GM19468 (cell line): ENCODE measurements around the gene SELP.

ENCODE experiments used
- ATAC-seq: cut with Tn5 transposase; IDR thresholded peaks from one replicate; pipeline ENCODE4 v1.9.1; 2021; ENCODE audit warnings: mild to moderate bottlenecking, moderate library complexity, moderate number of reproducible peaks; ENCODE audit not compliant: unreplicated experiment; ENCODE audit errors: extremely low read depth

The SELP gene

DNA sequence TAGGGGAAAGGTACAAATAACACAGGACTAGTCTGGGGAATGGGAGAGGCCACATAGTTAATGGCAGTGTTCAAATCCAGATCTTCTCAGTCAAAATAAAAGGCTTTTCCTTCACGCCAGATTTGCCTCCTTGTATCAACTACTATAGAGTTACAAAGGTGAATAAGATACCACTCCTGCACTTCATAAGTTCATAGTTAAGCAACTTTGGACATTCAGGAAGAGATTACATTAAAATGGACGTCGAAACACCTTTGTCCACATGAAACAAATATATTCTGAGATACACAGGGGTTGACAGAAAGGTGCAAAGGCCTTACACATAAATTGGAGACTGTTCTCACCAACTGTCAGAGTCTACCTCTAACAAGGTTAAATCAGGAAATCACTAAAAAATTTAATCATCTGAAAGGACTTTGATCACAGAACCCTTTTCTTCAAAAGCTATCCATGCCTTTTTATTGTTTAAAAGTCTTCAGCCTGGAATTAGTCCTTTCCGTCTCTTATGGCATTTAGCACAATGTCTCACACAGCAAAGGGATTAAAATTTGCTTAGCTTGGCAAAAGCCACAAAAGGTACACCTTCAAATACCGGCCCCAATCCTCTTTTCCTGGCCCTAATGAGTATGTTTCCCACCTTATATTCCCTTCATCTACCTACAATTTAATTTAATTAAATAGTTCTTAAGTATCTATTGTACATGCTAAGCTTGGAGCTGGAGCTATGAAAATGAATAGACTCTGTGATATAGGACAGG lies 51.8 kb downstream of the SELP start:
- no peak for ATAC-seq

GRCh38 chr1:169576935-169577331 lies 53.0 kb downstream of the SELP start:
- no peak for ATAC-seq

DNA sequence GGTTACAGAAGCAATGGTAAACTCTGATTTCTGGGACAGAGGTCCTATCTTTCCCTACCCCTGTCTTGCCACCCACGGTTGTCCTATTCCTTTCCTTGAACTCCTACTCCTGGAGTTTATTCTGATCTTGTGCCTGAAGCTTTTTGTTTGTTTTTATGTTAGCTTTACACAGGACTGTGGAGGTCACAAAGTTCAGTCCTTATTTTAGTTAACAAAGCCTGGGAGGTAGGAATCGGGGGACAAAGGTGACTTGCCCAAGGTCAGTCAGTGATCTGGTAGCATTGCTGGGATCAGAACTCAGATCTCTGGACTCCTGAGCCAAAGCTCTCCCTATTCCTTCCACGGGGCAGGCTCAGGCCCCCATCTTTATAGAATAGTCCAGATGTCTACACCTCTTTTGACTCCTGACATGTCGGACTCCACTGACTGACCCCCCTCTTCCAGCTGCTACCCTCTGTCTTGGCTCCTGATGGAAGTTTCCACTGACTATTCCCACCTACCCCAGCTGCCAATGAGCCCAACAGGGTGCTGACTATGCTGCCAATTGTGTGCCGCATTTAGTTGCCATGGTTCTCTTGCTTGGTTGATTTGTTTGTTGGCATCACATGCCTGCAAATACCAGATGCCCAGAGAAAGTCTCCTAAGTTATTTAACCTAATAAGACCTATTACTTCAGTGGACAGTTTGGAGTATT lies 53.5 kb downstream of the SELP start:
- ATAC-seq: no peak

- no peak for ATAC-seq
Observed at GRCh38 chr1:169574336-169574735, 55.6 kb downstream of the SELP start.

GRCh38 chr1:169572187-169572586 lies 57.7 kb downstream of the SELP start:
- no peak for ATAC-seq

GRCh38 chr1:169571450-169571849 lies 58.5 kb downstream of the SELP start:
- no peak for ATAC-seq

DNA sequence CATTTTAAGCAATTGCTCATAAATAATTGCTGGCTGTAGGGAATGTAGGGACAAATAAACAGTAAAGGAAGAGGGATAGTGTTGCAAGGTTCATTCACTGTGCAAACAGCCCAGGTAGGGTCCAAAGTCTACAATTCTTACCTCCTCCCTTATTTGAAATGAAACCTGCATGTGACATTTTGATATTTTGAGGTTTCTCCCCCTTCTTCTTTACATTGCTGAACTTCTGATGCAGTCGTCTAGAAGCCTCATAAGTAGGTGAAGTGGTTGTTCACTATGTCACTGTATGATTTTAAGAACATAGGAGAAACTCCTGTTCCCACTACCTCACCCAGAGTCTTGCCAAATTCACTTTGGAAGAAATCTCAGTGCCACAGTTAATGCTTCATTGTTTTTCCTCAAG lies 59.8 kb downstream of the SELP start:
- ATAC-seq: no peak

- ATAC-seq: no peak
Observed at GRCh38 chr1:169568497-169568896, 61.4 kb downstream of the SELP start.

DNA sequence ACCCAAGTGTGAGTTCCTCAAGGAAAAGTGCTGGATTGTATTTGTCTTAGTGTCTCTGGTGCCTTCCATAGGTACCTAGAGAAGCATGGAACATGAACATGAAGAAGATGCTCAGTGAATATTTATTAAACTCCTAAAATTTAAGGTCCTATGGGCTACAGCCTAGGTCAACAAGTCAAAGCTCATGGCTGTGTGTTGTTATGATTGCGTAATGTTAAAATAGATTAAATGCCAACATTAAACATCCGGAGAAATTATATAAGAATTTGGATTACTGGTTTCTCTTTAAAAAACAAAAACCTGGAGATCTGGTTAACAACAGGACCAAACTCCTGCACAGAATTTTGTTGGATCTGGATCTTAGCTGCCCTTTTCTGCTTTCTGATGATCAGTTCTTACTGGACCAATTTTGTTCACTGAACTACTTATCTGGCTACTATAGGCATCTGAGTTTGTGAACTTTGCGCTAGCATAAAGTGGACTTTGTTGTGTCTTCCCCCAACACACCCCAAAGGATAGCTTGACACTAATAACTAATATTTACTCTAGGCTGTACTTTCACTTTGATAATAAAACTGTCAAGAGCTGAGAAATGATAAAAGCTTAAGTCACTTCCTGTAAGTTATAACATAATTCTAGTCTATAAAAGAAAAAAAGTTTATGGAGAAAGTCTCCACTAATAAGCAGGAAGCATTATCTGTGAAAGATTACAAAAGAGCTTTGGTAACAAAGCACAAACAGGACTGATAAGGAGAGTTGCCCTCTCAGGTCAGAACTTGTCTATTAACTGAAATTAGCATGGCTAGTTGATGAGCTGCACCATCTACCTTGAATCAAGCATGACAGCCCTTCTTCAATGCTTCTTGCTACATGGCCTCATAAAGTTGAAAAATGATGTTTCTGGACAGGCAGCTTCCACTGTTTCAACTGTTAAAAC lies 64.3 kb downstream of the SELP start:
- ATAC-seq: no peak

GRCh38 chr1:169563650-169564049 lies 66.3 kb downstream of the SELP start:
- ATAC-seq: no peak

- no peak for ATAC-seq
Observed at GRCh38 chr1:169563019-169563615, 66.8 kb downstream of the SELP start.

GRCh38 chr1:169561692-169562091 lies 68.2 kb downstream of the SELP start:
- no peak for ATAC-seq

GRCh38 chr1:169557131-169557530 lies 72.8 kb downstream of the SELP start:
- no peak for ATAC-seq

GRCh38 chr1:169550294-169550693 lies 79.6 kb downstream of the SELP start:
- no peak for ATAC-seq

DNA sequence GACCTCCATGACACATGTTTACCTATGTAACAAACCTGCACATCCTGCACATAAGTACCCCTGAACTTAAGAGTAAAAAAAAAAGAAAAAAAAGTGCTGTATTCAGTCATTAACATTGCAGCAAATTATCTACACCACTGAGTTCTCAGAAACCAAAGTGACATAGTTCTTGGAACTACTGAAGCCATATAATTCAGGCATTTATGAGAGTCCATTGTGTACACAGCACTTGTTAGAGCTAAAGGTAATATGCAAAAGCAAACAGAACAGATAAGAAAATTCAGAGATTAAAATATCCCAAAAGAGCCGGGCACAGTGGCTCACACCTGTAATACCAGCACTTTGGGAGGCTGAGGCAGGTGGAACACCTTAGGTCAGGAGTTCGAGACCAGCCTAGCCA lies 81.6 kb downstream of the SELP start:
- no peak for ATAC-seq

GRCh38 chr1:169546087-169546995 lies 83.6 kb downstream of the SELP start:
- ATAC-seq: no peak

GRCh38 chr1:169545472-169545871 lies 84.5 kb downstream of the SELP start:
- no peak for ATAC-seq

DNA sequence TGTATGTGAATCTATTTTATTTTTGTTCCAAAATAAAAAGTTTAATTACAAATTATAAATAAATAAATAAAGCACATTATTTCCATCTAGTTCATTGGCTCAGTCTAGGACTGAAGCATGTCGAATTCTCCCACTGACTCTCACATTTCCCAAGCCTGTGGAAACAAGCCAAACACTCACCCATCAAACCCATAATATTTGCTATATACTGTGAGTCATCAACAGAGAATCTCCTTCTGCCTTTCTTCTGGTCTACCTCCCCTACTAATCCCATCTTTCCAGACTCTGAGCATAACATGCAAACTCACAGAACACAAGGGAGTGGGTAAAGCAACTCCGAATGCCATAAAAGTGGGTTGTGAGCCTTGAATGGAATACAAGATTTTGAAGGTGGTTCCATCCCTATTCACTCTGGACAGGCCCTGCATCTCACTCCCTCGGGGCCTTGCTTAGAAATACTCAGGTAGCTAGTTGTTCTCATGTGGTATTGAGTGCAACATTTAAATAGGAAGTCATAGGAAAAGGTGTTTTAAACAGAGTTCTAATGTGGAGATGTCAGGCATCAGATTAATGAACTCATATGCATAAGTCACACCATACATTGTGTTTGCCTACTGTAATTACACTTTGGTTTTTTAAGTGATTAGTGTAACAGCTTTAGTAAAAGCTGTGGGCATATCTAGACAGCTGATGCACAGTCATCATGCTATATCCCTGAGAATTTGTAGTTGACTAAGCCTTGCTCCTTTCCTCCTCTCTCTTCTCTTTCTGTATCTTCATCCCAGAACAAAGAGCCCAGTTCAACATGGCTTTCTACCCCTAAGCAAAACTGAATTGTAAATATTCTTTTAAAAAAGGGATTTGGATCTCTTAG lies 90.7 kb downstream of the SELP start:
- no peak for ATAC-seq
